ENCODE results near the gene TUBGCP2.
"Not testable (repeated sequence)": the region's sequence is repeated elsewhere in the genome, so short reads cannot be mapped to it uniquely, and the experiment has no call there.

TUBGCP2 gene

GRCh38 chr10:133266056-133266795 lies 42.4 kb downstream of the TUBGCP2 start:
- no peak for DNase-seq

GRCh38 chr10:133265052-133265451 lies 43.6 kb downstream of the TUBGCP2 start:
- not testable (repeated sequence) for DNase-seq

GRCh38 chr10:133264461-133264860 lies 44.2 kb downstream of the TUBGCP2 start:
- DNase-seq: no peak

GRCh38 chr10:133263674-133264073 lies 45.0 kb downstream of the TUBGCP2 start:
- no peak for DNase-seq

GRCh38 chr10:133262696-133263095 lies 46.0 kb downstream of the TUBGCP2 start:
- no peak for DNase-seq

GRCh38 chr10:133261726-133262325 lies 46.8 kb downstream of the TUBGCP2 start:
- DNase-seq: peak in 47 of 51 donors; percentile 22 to 95 (median 78)

- peak in 15 of 51 donors; percentile 15 to 73 (median 41) for DNase-seq
Observed at GRCh38 chr10:133260895-133261725, 47.6 kb downstream of the TUBGCP2 start.

- DNase-seq: no peak
Observed at GRCh38 chr10:133259602-133259989, 49.1 kb downstream of the TUBGCP2 start.

- DNase-seq: peak in 31 of 51 donors; percentile 7 to 75 (median 35)
Observed at GRCh38 chr10:133258818-133259601, 49.7 kb downstream of the TUBGCP2 start.

- no peak for DNase-seq
Observed at GRCh38 chr10:133258066-133258817, 50.4 kb downstream of the TUBGCP2 start.

GRCh38 chr10:133257489-133258065 lies 51.1 kb downstream of the TUBGCP2 start:
- DNase-seq: peak in 6 of 51 donors; percentile 8 to 52 (median 22)

- DNase-seq: no peak
Observed at GRCh38 chr10:133255323-133255722, 53.3 kb downstream of the TUBGCP2 start.

GRCh38 chr10:133254421-133255120 lies 54.1 kb downstream of the TUBGCP2 start:
- DNase-seq: no peak

- no peak for DNase-seq
Observed at GRCh38 chr10:133253361-133253955, 55.2 kb downstream of the TUBGCP2 start.

- no peak for DNase-seq
Observed at GRCh38 chr10:133252223-133252552, 56.5 kb downstream of the TUBGCP2 start.

GRCh38 chr10:133251388-133252222 lies 57.1 kb downstream of the TUBGCP2 start:
- DNase-seq: no peak

- DNase-seq: no peak
Observed at GRCh38 chr10:133249975-133250754, 58.5 kb downstream of the TUBGCP2 start.

Data from hypothalamus (tissue), 51 donors.